ENCODE data around the gene RRAD.

RRAD gene

GRCh38 chr16:66914541-66914940 lies 10.8 kb downstream of the RRAD start:
- no peak for DNase-seq

GRCh38 chr16:66913711-66914110 lies 11.6 kb downstream of the RRAD start:
- no peak for DNase-seq

GRCh38 chr16:66913081-66913480 lies 12.3 kb downstream of the RRAD start:
- no peak for DNase-seq

GRCh38 chr16:66911801-66912200 lies 13.5 kb downstream of the RRAD start:
- no peak for DNase-seq

GRCh38 chr16:66911112-66911511 lies 14.2 kb downstream of the RRAD start:
- no peak for DNase-seq

- no peak for DNase-seq
These were observed 15.0 kb downstream of the RRAD start for GRCh38 chr16:66910175-66910940.

- no peak for DNase-seq
These were observed 16.4 kb downstream of the RRAD start for GRCh38 chr16:66908762-66909559.

- no peak for DNase-seq
These were observed 17.2 kb downstream of the RRAD start for GRCh38 chr16:66908116-66908515.

- no peak for DNase-seq
These were observed 18.2 kb downstream of the RRAD start for GRCh38 chr16:66906916-66907836.

GRCh38 chr16:66905633-66906539 lies 19.4 kb downstream of the RRAD start:
- DNase-seq = no peak

GRCh38 chr16:66904846-66905632 lies 20.3 kb downstream of the RRAD start:
- DNase-seq = no peak

- DNase-seq = no peak
These were observed 20.9 kb downstream of the RRAD start for GRCh38 chr16:66904428-66904845.

- DNase-seq = no peak
These were observed 21.5 kb downstream of the RRAD start for GRCh38 chr16:66903544-66904427.

GRCh38 chr16:66902648-66903543 lies 22.4 kb downstream of the RRAD start:
- DNase-seq = no peak

GRCh38 chr16:66901626-66902025 lies 23.7 kb downstream of the RRAD start:
- DNase-seq = no peak

GRCh38 chr16:66900721-66901441 lies 24.5 kb downstream of the RRAD start:
- DNase-seq = no peak

GRCh38 chr16:66899945-66900710 lies 25.2 kb downstream of the RRAD start:
- no peak for DNase-seq
